ENCODE data around the gene RTN4RL2. TPM values are rescaled to one million over a fixed set of nuclear protein-coding genes. Genes with fewer than 3 reads are reported as not detected.

Gene RTN4RL2
- total RNA-seq, 1 experiment from 2014 or later = 7.0 TPM

GRCh38 chr11:57461841-57462489 lies 1.6 kb downstream of the RTN4RL2 start:
- Histone ChIP-seq H2BK15ac (ENCODE audit: low read depth, low read length) (no peak overlapping the region), H3K27ac (ENCODE audit: insufficient read length, low read depth, low read length) (no peak overlapping the region), H3K14ac (ENCODE audit: insufficient read depth, low read length) (no peak overlapping the region), H2BK12ac (ENCODE audit: insufficient read length, low read depth, low read length) (no peak overlapping the region), H3K4ac (ENCODE audit: low read depth, low read length) (no peak overlapping the region), H3K4me2 (ENCODE audit: insufficient read depth, insufficient read length, low read length) (peak overlapping the region; percentile 81), H3K18ac (ENCODE audit: insufficient read length, low read depth, low read length) (no peak overlapping the region), H4K91ac (ENCODE audit: insufficient read length, low read depth, low read length) (no peak overlapping the region), H3K79me2 (ENCODE audit: insufficient read depth, low read length) (no peaks in the 10 kb centered on the region), H3K9me3 (ENCODE audit: control insufficient read depth, low read depth, low read length) (no peaks in the 10 kb centered on the region), H4K20me1 (ENCODE audit: control insufficient read depth, insufficient read depth, insufficient read length) (no peaks in the 10 kb centered on the region), H3K9ac (ENCODE audit: extremely low read depth, insufficient read length, low read length) (no peak overlapping the region), H2AK5ac (ENCODE audit: insufficient read length, low read length) (no peak overlapping the region), H4K8ac (replicated peaks; ENCODE audit: insufficient read length, low read depth, low read length) (no peak overlapping the region), H3K27me3 (ENCODE audit: insufficient read depth, low read length) (peaks cover 10% of the 10 kb centered on the region; the same call in 1 of the 2 replicates), H3K4me1 (ENCODE audit: insufficient read depth, low read length) (peaks cover 13% of the 10 kb centered on the region; the same call in 1 of the 2 replicates), H3K56ac (ENCODE audit: insufficient read length, low read depth, low read length) (no peak overlapping the region), H2BK5ac (ENCODE audit: insufficient read length, low read length) (no peak overlapping the region), H3T11ph (ENCODE audit: low read length) (no peak overlapping the region), H3K23me2 (ENCODE audit: insufficient read length, low read depth, low read length, poor library complexity, severe bottlenecking) (peaks cover 30% of the 10 kb centered on the region), H3K23ac (ENCODE audit: insufficient read length, low read depth, low read length) (no peak overlapping the region), H2BK20ac (ENCODE audit: low read depth, low read length, poor library complexity, severe bottlenecking) (no peak overlapping the region), H2AFZ (ENCODE audit: low read length) (no peak overlapping the region), H3K79me1 (ENCODE audit: insufficient read depth, low read depth, low read length, poor library complexity, severe bottlenecking) (no peaks in the 10 kb centered on the region), H2BK120ac (ENCODE audit: low read depth, low read length, poor library complexity, severe bottlenecking) (no peak overlapping the region), H4K5ac (ENCODE audit: insufficient read length, low read depth, low read length) (no peak overlapping the region)
- Mint-ChIP-seq H3K4me3 (peak overlapping the region; percentile 63 to 90; a peak in 4 of 5 replicates), H3K36me3 (ENCODE audit: insufficient read depth in 1 of 3, low read depth in 3 of 3) (0 out of 7 replicates have a peak, but pooled peaks cover 0 to 5% (median 0%) of the 10 kb centered on the region in 3 experiments), H3K9me3 (no peaks in the 10 kb centered on the region), H3K4me1 (peaks cover 38 to 63% of the 10 kb centered on the region in 2 experiments), H3K27ac (no peak overlapping the region), H3K27me3 (ENCODE audit: low read depth) (peaks cover 72% of the 10 kb centered on the region)
- no peak for TF ChIP-seq CTCF (conservative IDR thresholded peaks at IDR 0.05)
- DNase-seq = no peak
- WGBS (ENCODE audit: extremely low coverage, insufficient read length, low lambda C conversion rate) = no CpG with 5 or more reads among the region's 16 CpGs
